SH-SY5Y (cell line): Measurements from ENCODE around the gene LAMA5.

Experiments used
- GATA2 ChIP-seq: IDR thresholded peaks from 2 replicates; pipeline ENCODE4 v1.6.1; 2011; ENCODE audit warnings: mild to moderate bottlenecking, low read depth, low read length
- GATA3 ChIP-seq: IDR thresholded peaks from 2 replicates; pipeline ENCODE4 v1.6.1; 2011; ENCODE audit warnings: low read depth, mild to moderate bottlenecking, low read length, moderate library complexity

DNA sequence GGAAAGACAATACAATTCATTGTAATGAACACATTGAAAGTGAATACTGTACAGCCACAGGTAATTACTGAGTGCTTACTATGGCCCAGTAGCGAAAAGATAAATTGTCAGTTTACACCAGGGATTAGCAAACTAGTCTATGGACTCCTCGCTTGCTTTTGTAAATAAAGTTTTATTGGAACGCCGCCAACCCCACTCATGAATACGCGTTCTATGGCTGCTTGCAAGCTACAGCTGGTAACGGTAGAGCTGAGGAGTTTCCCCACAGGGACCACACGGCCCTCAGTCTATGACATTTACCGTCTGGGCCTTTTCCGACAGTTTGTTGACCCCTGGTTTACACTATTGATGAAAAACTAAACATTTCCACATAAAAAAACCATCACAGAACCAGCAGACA is 24.2 kb downstream of the LAMA5 start:
- TF ChIP-seq GATA2 = no peak
- no peak for TF ChIP-seq GATA3
